Right lobe of liver (tissue), 6 donors: ENCODE data around the gene NHLRC4. TPM values are rescaled to one million over a fixed set of nuclear protein-coding genes. Genes with fewer than 3 reads are reported as not detected.

Source experiments
- ATAC-seq, 4 donors: fragments of 200-7000 bp; cut with Tn5 transposase; one replicate each; pipeline ENCODE4 v1.9.1; 2020; ENCODE audit warnings: mild to moderate bottlenecking in 4 of 4, moderate library complexity in 4 of 4
- DNase-seq, 3 donors: peaks; one replicate each; pipeline ENCODE4 v3.0.0-alpha.2; 2020
- H3K27ac ChIP-seq, 3 donors: fragments of 200-600 bp; one replicate each; pipeline ENCODE4 v1.8.0; 2022
- H3K27me3 ChIP-seq, 2 donors: fragments of 200-600 bp; one replicate each; pipeline ENCODE4 v1.8.0; 2022
- H3K36me3 ChIP-seq, 4 donors: fragments of 200-600 bp; sonication (generic) in 1 of 4; one replicate each; pipeline versions ENCODE4 v1.5.1 to v1.8.0; 2017 to 2022; ENCODE audit warnings: control low read depth in 1 of 4
- H3K4me1 ChIP-seq, 4 donors: fragments of 200-600 bp; sonication (generic) in 1 of 4; one replicate each; pipeline versions ENCODE4 v1.5.1 to v1.8.0; 2017 to 2022; ENCODE audit warnings: control low read depth in 1 of 4
- H3K4me3 ChIP-seq, 3 donors: fragments of 200-600 bp; one replicate each; pipeline ENCODE4 v1.8.0; 2022
- H3K9me3 ChIP-seq, 4 donors: fragments of 200-600 bp; sonication (generic) in 1 of 4; one replicate each; pipeline versions ENCODE4 v1.5.1 to v1.8.0; 2017 to 2022; ENCODE audit warnings: control low read depth in 1 of 4
- POLR2A ChIP-seq: fragments of 450-650 bp; IDR thresholded peaks from one replicate; pipeline ENCODE4 v1.6.1; 2017; ENCODE audit warnings: antibody characterized with exemption, mild to moderate bottlenecking
- WGBS: methylation state at CpG from one replicate; pipeline ENCODE4 v1.1.6; 2018; ENCODE audit warnings: low coverage, low lambda C conversion rate; ENCODE audit not compliant: insufficient coverage; ENCODE audit errors: missing lambda C conversion rate; 5-methylcytosine and 5-hydroxymethylcytosine counted together
- intact Hi-C, 2 donors: fragments of 100-400 bp; cut with DNase I; formaldehyde crosslinking; loops; one replicate each; pipeline versions ENCODE4 v1.11.2 to v1.14.1; 2022
- long read RNA-seq: library from polyadenylated mRNA; unstranded; transcript quantifications from one replicate; pipeline ENCODE4 v2.0.0, GENCODE V29; 2019
- total RNA-seq, 6 experiments: library from RNA; depleted of rRNA in 2 of 6; stranded (reverse); fragments of >200 nt in 2 of 6; fragmentation: NEBNext Ultra II Directional in 3 of 6; extraction: Animal tissue kit (Norgen Biotek cat#: 25700) in 3 of 6; gene quantifications; one replicate each; pipeline versions ENCODE4 v1.1.0 to v1.2.4, GENCODE V29; 2016 to 2023
- TF ChIP-seq, protein P1 (sequence below), 4 donors: fragments of 200-600 bp in 3 of 4; fragments of 450-650 bp in 1 of 4; IDR thresholded peaks; one replicate each; pipeline versions ENCODE4 v1.5.1 to v1.8.0; 2016 to 2022; ENCODE audit warnings: antibody characterized with exemption in 4 of 4, mild to moderate bottlenecking in 2 of 4
- donor health status: DM: no; HTN: yes; CAD: no.
- donor health status: DM: no; HTN: no; CAD: no.
- donor health status: DM: no; HTN: no; CAD: no.
- donor health status: DM: no; HTN: yes; CAD: no.
- donor health status: DM: no; HTN: yes; CAD: no.

NHLRC4 gene, protein sequence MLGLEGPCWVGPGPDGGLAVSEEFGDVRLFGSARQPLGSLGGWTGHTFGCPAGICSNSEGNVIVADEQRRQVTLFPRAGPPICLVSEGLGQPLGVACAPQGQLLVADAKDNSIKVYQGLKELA
- under 1 TPM in 5 of 6 experiments, not detected in 1; 0.12 to 0.33 (median 0.28) TPM for total RNA-seq
- long read RNA-seq = 0 reads

DNA sequence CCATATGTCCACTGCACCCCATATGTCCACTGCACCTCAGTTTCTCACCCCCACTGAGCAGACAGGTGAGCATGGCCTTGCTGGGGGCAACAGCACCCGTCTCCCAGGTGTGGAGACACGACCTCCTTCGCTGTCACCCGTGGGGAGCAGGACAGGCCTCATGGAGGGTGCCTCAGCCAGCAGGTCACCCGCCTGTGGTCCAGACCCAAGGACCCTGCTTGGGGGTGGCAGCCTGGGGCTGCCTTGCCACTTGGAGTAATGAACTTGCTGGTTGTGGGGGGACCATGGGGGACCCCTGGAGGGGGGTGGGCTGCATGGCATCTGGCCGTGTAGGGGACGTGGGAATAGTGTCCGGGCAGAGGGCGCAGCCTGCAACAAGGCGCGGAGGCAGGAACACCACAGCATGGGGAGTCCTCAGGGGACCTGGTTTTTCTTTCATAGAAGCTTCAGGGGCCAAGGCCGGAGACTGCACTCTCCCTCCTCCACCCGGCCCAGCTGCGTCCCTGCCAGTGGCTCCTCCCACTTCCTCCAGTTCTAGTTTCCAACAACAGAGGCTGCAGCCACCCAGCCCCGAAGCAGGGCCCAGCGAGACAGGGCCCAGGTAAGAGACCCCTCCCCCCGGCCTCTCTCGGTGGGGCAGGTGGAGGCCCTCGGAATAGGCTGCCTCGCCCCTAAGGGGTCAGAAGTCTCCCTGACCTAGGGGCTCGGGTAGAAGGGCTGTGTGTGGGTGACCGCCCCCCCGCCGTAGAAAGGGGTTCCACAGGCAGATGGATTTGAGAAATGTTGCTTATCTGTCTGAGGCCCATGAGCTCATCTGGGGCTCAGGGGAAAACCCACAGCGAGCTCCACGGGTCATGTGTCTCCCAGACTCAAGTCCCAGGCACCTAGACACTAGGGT, at the start of gene NHLRC4:
Gene NHLRC4, plus strand, starts transcription at position 531 of the 898 bp plus-strand sequence. CDS start 1,043 bp downstream, outside the sequence.
- WGBS = no CpG with 5 or more reads among the region's 26 CpGs

DNA sequence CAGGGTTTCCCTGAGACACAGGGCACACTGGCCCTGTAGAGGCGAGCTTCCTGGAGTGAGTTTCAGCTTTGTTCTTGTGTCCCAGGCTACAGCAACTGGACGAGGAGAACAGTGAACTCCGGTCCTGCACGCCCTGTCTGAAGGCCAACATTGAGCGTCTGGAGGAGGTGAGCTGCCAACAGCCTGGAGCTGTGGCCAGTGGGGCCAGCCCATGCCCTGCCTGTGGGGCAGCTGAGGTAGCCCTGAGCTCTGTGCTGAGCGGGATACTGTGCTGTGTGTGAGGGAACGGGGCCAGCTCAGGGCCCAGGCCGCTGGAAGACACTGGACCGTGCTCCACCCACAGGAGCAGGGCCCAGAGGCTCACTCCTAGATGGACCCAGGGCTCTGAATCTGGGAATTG, 47.9 kb upstream of the NHLRC4 start:
- H3K27me3 ChIP-seq = no peaks in the 10 kb centered on the region
- no peaks in the 10 kb centered on the region for H3K4me1 ChIP-seq
- intact Hi-C loops = no loop called here
- DNase-seq (no peak), ATAC-seq (peak in 2 of 4 donors; percentile 4 to 8)
- TF ChIP-seq, protein P1, sequence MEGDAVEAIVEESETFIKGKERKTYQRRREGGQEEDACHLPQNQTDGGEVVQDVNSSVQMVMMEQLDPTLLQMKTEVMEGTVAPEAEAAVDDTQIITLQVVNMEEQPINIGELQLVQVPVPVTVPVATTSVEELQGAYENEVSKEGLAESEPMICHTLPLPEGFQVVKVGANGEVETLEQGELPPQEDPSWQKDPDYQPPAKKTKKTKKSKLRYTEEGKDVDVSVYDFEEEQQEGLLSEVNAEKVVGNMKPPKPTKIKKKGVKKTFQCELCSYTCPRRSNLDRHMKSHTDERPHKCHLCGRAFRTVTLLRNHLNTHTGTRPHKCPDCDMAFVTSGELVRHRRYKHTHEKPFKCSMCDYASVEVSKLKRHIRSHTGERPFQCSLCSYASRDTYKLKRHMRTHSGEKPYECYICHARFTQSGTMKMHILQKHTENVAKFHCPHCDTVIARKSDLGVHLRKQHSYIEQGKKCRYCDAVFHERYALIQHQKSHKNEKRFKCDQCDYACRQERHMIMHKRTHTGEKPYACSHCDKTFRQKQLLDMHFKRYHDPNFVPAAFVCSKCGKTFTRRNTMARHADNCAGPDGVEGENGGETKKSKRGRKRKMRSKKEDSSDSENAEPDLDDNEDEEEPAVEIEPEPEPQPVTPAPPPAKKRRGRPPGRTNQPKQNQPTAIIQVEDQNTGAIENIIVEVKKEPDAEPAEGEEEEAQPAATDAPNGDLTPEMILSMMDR (IDR thresholded peaks at IDR 0.05) = no peak
- no peak for TF ChIP-seq POLR2A
- H3K9me3 ChIP-seq = no peaks in the 10 kb centered on the region
- peaks cover 3 to 52% (median 6%) of the 10 kb centered on the region in 4 donors for H3K36me3 ChIP-seq
- WGBS = no CpG with 5 or more reads among the region's 9 CpGs
- no peak overlapping the region for H3K4me3 ChIP-seq
- no peak overlapping the region for H3K27ac ChIP-seq

More for the DNA sequence above, at the start of gene NHLRC4:
- Histone ChIP-seq H3K27ac (peak within 1 kb of the TSS in 1 of 3 donors; percentile 29), H3K36me3 (no peaks in the 10 kb centered on the region), H3K27me3 (no peaks in the 10 kb centered on the region), H3K4me1 (peaks cover 0 to 8% (median 0%) of the 10 kb centered on the region in 4 donors), H3K9me3 (no peaks in the 10 kb centered on the region), H3K4me3 (peak within 1 kb of the TSS in 1 of 3 donors; percentile 26)
- intact Hi-C loops = no loop called here
- peak; percentile 21 to 32 (median 30) for ATAC-seq
- DNase-seq = peak in 1 of 3 donors; percentile 62
- no peak for TF ChIP-seq POLR2A
- TF ChIP-seq, protein P1 (IDR thresholded peaks at IDR 0.05) = no peak

DNA sequence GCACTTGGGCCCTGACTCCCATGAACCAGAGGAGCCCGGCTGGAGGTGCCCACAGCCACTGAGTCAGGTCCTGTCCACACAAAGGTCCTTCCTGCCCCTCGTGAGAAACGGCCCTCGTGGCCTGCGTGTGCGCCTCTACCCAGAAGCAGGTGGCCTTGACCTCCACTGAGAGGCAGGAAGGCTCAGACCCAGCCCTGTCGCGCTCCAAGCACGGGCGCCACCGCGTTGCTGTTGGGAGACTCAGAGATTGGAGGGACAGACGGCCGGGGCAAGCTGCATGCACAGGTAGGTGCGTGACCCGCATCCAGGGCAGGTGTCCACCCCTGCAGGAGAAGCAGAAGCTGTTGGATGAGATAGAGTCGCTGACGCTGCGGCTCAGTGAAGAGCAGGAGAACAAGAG, 47.4 kb upstream of the NHLRC4 start:
- Histone ChIP-seq H3K9me3 (no peaks in the 10 kb centered on the region), H3K4me1 (no peaks in the 10 kb centered on the region), H3K27me3 (no peaks in the 10 kb centered on the region), H3K27ac (no peak overlapping the region), H3K36me3 (peaks cover 3 to 46% (median 6%) of the 10 kb centered on the region in 4 donors), H3K4me3 (no peak overlapping the region)
- WGBS = 80% methylated on average over 2 of the region's 19 CpGs
- intact Hi-C loops = no loop called here
- TF ChIP-seq POLR2A = no peak
- TF ChIP-seq, protein P1 (IDR thresholded peaks at IDR 0.05) = no peak
- DNase-seq = no peak
- ATAC-seq = no peak

DNA sequence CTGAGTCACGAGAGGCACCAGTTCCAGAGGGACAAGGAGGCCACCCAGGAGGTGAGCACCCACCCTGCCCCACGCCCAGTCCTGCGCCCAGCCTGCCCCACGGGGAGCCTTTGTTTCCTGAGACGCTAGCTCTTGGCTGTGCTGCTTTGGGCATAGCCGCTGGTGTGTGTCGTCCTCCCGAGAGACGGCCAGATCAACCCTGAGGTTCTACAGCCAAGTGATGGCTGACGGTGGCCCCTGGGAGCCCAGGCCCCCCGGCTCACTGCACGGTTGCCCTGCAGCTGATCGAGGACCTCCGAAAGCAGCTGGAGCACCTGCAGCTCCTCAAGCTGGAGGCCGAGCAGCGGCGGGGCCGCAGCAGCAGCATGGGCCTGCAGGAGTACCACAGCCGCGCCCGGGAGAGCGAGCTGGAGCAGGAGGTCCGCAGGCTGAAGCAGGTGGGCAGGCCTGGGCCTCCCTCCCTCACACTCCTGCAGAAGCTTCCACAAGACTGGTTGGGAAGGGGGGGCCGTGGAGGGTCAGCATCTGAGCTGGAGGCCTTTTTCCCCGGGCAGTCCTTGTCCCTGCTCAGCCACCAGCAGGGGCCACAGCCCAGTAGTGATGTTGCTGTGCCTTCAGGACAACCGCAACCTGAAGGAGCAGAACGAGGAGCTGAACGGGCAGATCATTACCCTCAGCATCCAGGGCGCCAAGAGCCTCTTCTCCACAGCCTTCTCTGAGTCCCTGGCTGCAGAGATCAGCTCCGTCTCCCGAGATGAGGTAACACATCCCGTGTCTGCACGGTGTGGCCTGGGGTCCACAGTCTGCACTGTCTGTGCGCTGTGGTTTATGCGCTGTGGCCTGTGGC, 46.7 kb upstream of the NHLRC4 start:
- Histone ChIP-seq H3K27me3 (no peaks in the 10 kb centered on the region), H3K4me3 (no peak overlapping the region), H3K27ac (no peak overlapping the region), H3K36me3 (peaks cover 3 to 41% (median 6%) of the 10 kb centered on the region in 4 donors), H3K9me3 (no peaks in the 10 kb centered on the region), H3K4me1 (no peaks in the 10 kb centered on the region)
- 88% methylated on average over 4 of the region's 35 CpGs for WGBS
- DNase-seq (no peak), ATAC-seq (no peak)
- TF ChIP-seq, protein P1 (IDR thresholded peaks at IDR 0.05) = no peak
- intact Hi-C loops = no loop called here
